NT2/D1 (cell line): Measurements from ENCODE around the gene ARMH2.
"Not testable (repeated sequence)": the region's sequence is repeated elsewhere in the genome, so short reads cannot be mapped to it uniquely, and the experiment has no call there.

ENCODE experiments used
- DNase-seq: peaks from one replicate; pipeline ENCODE4 v3.0.0-alpha.2; 2011; ENCODE audit warnings: low read depth, low spot score
- H3K27me3 ChIP-seq: 2 replicates; pipeline ENCODE4 v1.6.0; 2011; ENCODE audit warnings: mild to moderate bottlenecking; ENCODE audit not compliant: insufficient read length, insufficient read depth
- H3K36me3 ChIP-seq: 2 replicates; pipeline ENCODE4 v1.6.1; 2011; ENCODE audit warnings: mild to moderate bottlenecking, low read length, mixed read lengths; ENCODE audit not compliant: insufficient read depth, insufficient read length
- H3K4me1 ChIP-seq: 2 replicates; pipeline ENCODE4 v1.5.1; 2011; ENCODE audit not compliant: insufficient read depth, insufficient read length
- H3K4me3 ChIP-seq: 2 replicates; pipeline ENCODE4 v1.5.1; 2011; ENCODE audit warnings: low read depth; ENCODE audit not compliant: insufficient read length
- H3K9ac ChIP-seq: 2 replicates; pipeline ENCODE4 v1.6.0; 2011; ENCODE audit warnings: low read depth; ENCODE audit not compliant: insufficient read length
- H3K9me3 ChIP-seq: 2 replicates; pipeline ENCODE4 v1.5.1; 2011; ENCODE audit warnings: mild to moderate bottlenecking, low read length; ENCODE audit not compliant: insufficient read depth
- SUZ12 ChIP-seq: IDR thresholded peaks from 2 replicates; pipeline ENCODE4 v1.6.1; 2011; ENCODE audit not compliant: insufficient read length, insufficient read depth; ENCODE audit errors: extremely low read depth
- YY1 ChIP-seq: IDR thresholded peaks from 2 replicates; pipeline ENCODE4 v1.6.1; 2011; ENCODE audit not compliant: insufficient read length, insufficient read depth
- ZNF274 ChIP-seq: IDR thresholded peaks from 2 replicates; pipeline ENCODE4 v1.6.1; 2011; ENCODE audit warnings: mild to moderate bottlenecking, low read depth, low read length

ARMH2 gene

GRCh38 chr6:24774696-24775519 is 23.8 kb downstream of the ARMH2 start, which contains the start of gene GMNN:
GMNN (plus strand) TSS chr6:24774937; CDS start chr6:24777247, 2,310 bp downstream.
- peak; percentile 89 for DNase-seq
- Histone ChIP-seq H3K4me1 (no peaks in the 10 kb centered on the region), H3K4me3 (peak within 1 kb of the TSS; percentile 98), H3K36me3 (peaks cover 20% of the 10 kb centered on the region), H3K9ac (peak within 1 kb of the TSS; percentile 99), H3K9me3 (no peaks in the 10 kb centered on the region), H3K27me3 (no peaks in the 10 kb centered on the region)
- TF ChIP-seq SUZ12 (no peak), ZNF274 (no peak), YY1 (no peak)

GRCh38 chr6:24768361-24768760 is 30.4 kb downstream of the ARMH2 start:
- H3K4me3 ChIP-seq, result no peak overlapping the region
- no peak for TF ChIP-seq ZNF274
- no peak for TF ChIP-seq YY1

GRCh38 chr6:24766680-24767462 is 31.8 kb downstream of the ARMH2 start:
- DNase-seq, result no peak
- Histone ChIP-seq H3K9ac (no peak overlapping the region), H3K4me1 (no peaks in the 10 kb centered on the region), H3K27me3 (no peaks in the 10 kb centered on the region), H3K36me3 (no peaks in the 10 kb centered on the region), H3K9me3 (no peaks in the 10 kb centered on the region), H3K4me3 (no peak overlapping the region)
- TF ChIP-seq YY1, result no peak
- no peak for TF ChIP-seq ZNF274
- TF ChIP-seq SUZ12, result no peak

More at GRCh38 chr6:24768361-24768760, 30.4 kb downstream of the ARMH2 start:
- Histone ChIP-seq H3K9me3 (no peaks in the 10 kb centered on the region), H3K27me3 (no peaks in the 10 kb centered on the region), H3K9ac (no peak overlapping the region), H3K36me3 (no peaks in the 10 kb centered on the region), H3K4me1 (no peaks in the 10 kb centered on the region)
- DNase-seq, result no peak

GRCh38 chr6:24765968-24766367 is 32.7 kb downstream of the ARMH2 start:
- DNase-seq, H3K4me3 ChIP-seq, H3K9me3 ChIP-seq, H3K36me3 ChIP-seq, H3K9ac ChIP-seq, H3K27me3 ChIP-seq, H3K4me1 ChIP-seq: not testable (repeated sequence)

- not testable (repeated sequence) for H3K36me3 ChIP-seq, DNase-seq
Measured at GRCh38 chr6:24764833-24765828, 33.6 kb downstream of the ARMH2 start.

GRCh38 chr6:24763578-24763977 is 35.1 kb downstream of the ARMH2 start:
- H3K36me3 ChIP-seq, result no peaks in the 10 kb centered on the region
- H3K4me3 ChIP-seq, result no peak overlapping the region
- no peaks in the 10 kb centered on the region for H3K4me1 ChIP-seq
- TF ChIP-seq SUZ12, result no peak
- no peaks in the 10 kb centered on the region for H3K9me3 ChIP-seq
- no peaks in the 10 kb centered on the region for H3K27me3 ChIP-seq
- no peak overlapping the region for H3K9ac ChIP-seq
- DNase-seq, result no peak

More at GRCh38 chr6:24764833-24765828, 33.6 kb downstream of the ARMH2 start:
- H3K27me3 ChIP-seq, H3K4me3 ChIP-seq, H3K9ac ChIP-seq, H3K4me1 ChIP-seq, H3K9me3 ChIP-seq: not testable (repeated sequence)

GRCh38 chr6:24761851-24762250 is 36.9 kb downstream of the ARMH2 start:
- Histone ChIP-seq H3K4me1 (no peaks in the 10 kb centered on the region), H3K9me3 (no peaks in the 10 kb centered on the region), H3K9ac (no peak overlapping the region), H3K36me3 (no peaks in the 10 kb centered on the region), H3K27me3 (no peaks in the 10 kb centered on the region), H3K4me3 (no peak overlapping the region)
- TF ChIP-seq SUZ12 (no peak), ZNF274 (no peak), YY1 (no peak)
- no peak for DNase-seq
